H4 (cell line): ENCODE measurements around the gene LSM8. TPM values are rescaled to one million over a fixed set of nuclear protein-coding genes. Genes with fewer than 3 reads are reported as not detected.
"Not testable (repeated sequence)": the region's sequence is repeated elsewhere in the genome, so short reads cannot be mapped to it uniquely, and the experiment has no call there.

ENCODE experiments used
- DNase-seq: peaks from one replicate; pipeline ENCODE4 v3.0.0-alpha.2; 2015; ENCODE audit warnings: low spot score
- total RNA-seq: library from RNA; depleted of rRNA; stranded (reverse); fragments of >200 nt; shearing (Covaris generic); gene quantifications from 2 replicates; pipeline ENCODE4 v1.2.3, GENCODE V29; 2014; rRNA removed

The LSM8 gene
- 81.7 and 111 TPM in 2 replicates for total RNA-seq

GRCh38 chr7:118183786-118184564 lies at the start of gene LSM8:
TSS of gene LSM8 (plus strand) at chr7:118184164. CDS start at chr7:118184224, 60 bp downstream.
- DNase-seq, result peak; percentile 98

- not testable (repeated sequence) for DNase-seq
Measured at GRCh38 chr7:118134420-118134819, 49.5 kb upstream of the LSM8 start.

- no peak for DNase-seq
Measured at GRCh38 chr7:118140468-118140867, 43.5 kb upstream of the LSM8 start.

- no peak for DNase-seq
Measured at GRCh38 chr7:118142012-118142411, 42.0 kb upstream of the LSM8 start.

GRCh38 chr7:118148930-118149329 lies 35.0 kb upstream of the LSM8 start:
- no peak for DNase-seq

- DNase-seq, result no peak
Measured at GRCh38 chr7:118149394-118149793, 34.6 kb upstream of the LSM8 start.

GRCh38 chr7:118151671-118152070 lies 32.3 kb upstream of the LSM8 start:
- DNase-seq, result no peak

- DNase-seq, result no peak
Measured at GRCh38 chr7:118152149-118152548, 31.8 kb upstream of the LSM8 start.

GRCh38 chr7:118152654-118153053 lies 31.3 kb upstream of the LSM8 start:
- no peak for DNase-seq

- DNase-seq, result peak; percentile 26
Measured at GRCh38 chr7:118153551-118154177, 30.3 kb upstream of the LSM8 start.

- DNase-seq, result no peak
Measured at GRCh38 chr7:118158766-118159165, 25.2 kb upstream of the LSM8 start.

GRCh38 chr7:118169146-118169545 lies 14.8 kb upstream of the LSM8 start:
- DNase-seq, result no peak

- DNase-seq, result no peak
Measured at GRCh38 chr7:118175740-118176139, 8.2 kb upstream of the LSM8 start.

- no peak for DNase-seq
Measured at GRCh38 chr7:118179191-118179590, 4.8 kb upstream of the LSM8 start.

GRCh38 chr7:118182593-118183427 lies 1.2 kb upstream of the LSM8 start:
- DNase-seq, result no peak

- DNase-seq, result no peak
Measured at GRCh38 chr7:118183428-118183785, 557 bp upstream of the LSM8 start.

- no peak for DNase-seq
Measured at GRCh38 chr7:118184565-118184940, 589 bp downstream of the LSM8 start.

GRCh38 chr7:118185163-118185860 lies 1.3 kb downstream of the LSM8 start:
- DNase-seq, result peak; percentile 7

- DNase-seq, result no peak
Measured at GRCh38 chr7:118186501-118186900, 2.5 kb downstream of the LSM8 start.

GRCh38 chr7:118194571-118194970 lies 10.6 kb downstream of the LSM8 start:
- DNase-seq, result no peak

GRCh38 chr7:118195837-118196474 lies 12.0 kb downstream of the LSM8 start:
- peak; percentile 61 for DNase-seq
